ENCODE data around the gene GJA5.

The GJA5 gene

DNA sequence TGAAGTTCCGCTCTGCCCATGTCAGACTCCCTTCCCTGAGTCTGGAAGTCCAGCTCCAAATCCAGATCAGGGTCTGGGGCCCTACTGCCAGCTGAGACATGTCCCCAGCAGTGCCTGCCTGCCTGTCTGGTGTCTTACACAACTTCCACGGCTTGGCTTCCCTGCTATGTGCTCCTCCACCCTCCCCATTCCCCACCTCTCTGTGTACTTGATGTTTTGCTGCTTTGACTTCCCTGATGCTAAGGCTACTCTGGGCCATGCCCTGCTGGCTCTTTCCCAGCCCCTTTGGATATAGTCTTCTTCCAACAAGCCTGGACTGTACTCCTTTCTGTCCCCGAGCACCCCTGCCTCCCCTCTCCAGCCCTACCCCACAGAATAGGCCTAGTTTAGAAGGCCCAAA is 7.3 kb downstream of the GJA5 start:
- no peak overlapping the region for H3K4me3 ChIP-seq (ENCODE audit: low read length)
- no peak for DNase-seq (ENCODE audit: low read depth)
- TF ChIP-seq, protein P1, sequence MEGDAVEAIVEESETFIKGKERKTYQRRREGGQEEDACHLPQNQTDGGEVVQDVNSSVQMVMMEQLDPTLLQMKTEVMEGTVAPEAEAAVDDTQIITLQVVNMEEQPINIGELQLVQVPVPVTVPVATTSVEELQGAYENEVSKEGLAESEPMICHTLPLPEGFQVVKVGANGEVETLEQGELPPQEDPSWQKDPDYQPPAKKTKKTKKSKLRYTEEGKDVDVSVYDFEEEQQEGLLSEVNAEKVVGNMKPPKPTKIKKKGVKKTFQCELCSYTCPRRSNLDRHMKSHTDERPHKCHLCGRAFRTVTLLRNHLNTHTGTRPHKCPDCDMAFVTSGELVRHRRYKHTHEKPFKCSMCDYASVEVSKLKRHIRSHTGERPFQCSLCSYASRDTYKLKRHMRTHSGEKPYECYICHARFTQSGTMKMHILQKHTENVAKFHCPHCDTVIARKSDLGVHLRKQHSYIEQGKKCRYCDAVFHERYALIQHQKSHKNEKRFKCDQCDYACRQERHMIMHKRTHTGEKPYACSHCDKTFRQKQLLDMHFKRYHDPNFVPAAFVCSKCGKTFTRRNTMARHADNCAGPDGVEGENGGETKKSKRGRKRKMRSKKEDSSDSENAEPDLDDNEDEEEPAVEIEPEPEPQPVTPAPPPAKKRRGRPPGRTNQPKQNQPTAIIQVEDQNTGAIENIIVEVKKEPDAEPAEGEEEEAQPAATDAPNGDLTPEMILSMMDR (conservative IDR thresholded peaks at IDR 0.05; ENCODE audit: low read depth, low read length): no peak

DNA sequence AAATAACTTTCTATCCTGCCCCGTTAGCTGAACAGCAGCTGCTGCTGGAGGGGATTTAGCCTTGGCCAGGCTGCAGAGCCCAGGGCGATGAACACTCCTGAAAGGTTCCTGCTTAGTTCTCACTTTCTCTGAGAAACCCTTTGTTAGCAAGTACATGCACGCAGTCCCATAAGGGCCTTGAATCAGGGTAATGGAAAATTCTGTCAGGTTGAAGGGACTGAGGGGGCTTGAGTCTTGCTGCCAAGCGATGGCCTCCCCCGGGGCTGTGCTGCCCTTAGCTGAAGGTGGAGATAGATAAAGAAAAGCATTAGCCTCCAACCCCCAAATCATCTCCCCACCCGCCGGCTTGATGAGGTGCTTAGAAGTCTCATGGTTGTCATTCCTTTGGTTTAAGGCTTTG is 7.9 kb downstream of the GJA5 start:
- DNase-seq (ENCODE audit: low read depth): no peak
- TF ChIP-seq, protein P1 (conservative IDR thresholded peaks at IDR 0.05; ENCODE audit: low read depth, low read length): no peak
- H3K4me3 ChIP-seq (ENCODE audit: low read length): no peak overlapping the region

DNA sequence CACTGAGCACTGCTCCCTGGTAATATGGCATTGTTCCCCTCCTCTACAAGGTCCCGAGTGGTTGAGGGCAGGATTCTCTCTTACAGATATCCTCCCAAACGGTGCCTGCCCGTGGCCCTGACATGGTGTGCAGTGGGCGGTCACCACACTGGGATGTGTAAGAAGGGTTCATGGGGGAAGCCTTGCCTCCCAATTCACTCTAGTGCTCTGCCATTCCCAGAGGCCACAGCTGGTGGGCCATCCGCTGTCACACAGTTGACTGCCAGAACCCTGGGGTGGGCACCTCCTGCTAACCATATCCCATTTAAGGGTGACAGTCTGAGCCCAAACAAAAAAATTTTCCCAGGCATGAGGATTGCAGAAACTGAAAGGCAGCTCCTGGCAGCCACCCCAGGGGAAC is 9.1 kb downstream of the GJA5 start:
- TF ChIP-seq, protein P1 (conservative IDR thresholded peaks at IDR 0.05; ENCODE audit: low read depth, low read length): no peak
- DNase-seq (ENCODE audit: low read depth): no peak
- no peak overlapping the region for H3K4me3 ChIP-seq (ENCODE audit: low read length)

DNA sequence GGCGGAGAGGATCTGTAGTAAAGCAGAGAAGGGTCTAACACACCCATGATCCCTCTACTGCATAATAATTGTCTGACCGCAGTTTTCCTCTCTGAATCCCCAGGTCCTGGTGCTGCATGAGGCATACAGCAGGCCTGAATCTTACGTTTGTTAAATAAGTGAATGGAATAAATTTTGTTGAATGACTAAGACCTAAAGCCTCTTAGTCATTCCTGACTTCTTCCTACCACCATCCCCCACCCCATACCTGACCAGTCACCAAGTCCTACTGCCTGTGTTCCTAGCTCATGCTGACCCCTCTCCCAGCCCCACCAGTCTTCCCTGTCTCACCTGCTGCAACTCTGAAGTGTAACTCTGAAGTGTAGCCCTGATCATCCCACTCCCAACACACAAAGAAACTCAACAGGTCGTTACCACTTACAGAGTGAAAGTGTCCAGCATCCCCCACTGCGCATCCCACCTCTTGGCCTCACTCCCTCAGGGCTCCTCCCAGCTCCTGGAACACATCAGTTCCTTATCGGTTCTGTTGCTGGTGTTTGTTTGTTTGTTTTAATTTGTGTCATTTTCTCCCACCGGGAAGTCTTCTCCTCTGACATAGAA is 9.7 kb downstream of the GJA5 start:
- no peak overlapping the region for H3K4me3 ChIP-seq (ENCODE audit: low read length)
- TF ChIP-seq, protein P1 (conservative IDR thresholded peaks at IDR 0.05; ENCODE audit: low read depth, low read length): no peak
- no peak for DNase-seq (ENCODE audit: low read depth)

DNA sequence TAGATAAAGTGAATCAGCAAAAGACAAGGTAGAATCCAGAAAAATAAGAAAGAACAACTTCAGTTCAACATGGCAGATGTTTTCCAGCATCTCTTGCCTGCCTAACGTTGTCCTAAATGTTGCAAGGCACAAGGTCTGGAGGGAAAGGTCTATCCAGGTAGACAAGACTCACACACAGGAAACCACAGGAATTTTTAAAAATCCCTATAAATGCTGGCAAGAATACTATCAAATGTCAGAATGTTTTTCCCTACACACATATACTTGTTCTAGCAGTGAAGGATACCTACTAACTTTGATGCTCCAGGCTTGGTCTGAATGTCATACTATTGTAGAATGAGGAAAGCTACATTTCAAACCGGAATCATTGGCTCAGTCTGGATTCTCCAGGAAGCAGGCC is 10.6 kb downstream of the GJA5 start:
- no peak overlapping the region for H3K4me3 ChIP-seq (ENCODE audit: low read length)
- TF ChIP-seq, protein P1 (conservative IDR thresholded peaks at IDR 0.05; ENCODE audit: low read depth, low read length): no peak

DNA sequence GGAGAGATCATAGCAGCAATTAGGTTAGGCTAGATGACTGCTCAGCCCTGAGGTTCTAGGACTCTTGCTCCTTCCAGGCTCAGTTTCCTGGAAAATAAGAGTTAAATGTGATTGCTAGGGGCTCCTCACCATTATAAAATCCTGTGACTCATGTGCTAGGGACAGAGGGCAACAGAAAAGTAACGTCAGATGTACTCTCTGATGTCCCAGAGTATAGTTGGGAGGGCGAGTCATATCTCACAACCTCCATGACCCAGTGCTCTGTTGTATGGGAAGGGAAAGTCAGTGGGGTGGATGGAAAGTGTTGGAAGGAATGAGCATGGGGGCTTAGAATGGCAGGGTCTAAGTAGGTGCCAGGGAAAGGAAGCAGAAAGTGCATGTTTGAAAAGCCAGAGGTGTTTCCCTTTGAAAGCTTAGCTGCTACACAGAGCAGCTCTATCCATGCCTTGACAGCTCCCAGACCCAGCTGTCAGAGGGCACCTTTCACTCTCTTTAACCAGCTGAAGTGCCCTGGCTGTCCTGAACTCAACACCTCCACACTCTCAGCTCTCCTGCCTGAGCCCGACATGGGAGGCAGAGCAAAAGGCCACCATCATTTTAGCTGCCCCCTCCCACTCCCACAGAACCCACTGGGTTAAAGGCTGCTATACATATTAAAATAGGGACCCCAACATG is 11.6 kb downstream of the GJA5 start:
- H3K4me3 ChIP-seq (ENCODE audit: low read length): no peak overlapping the region
- DNase-seq (ENCODE audit: low read depth): no peak
- TF ChIP-seq, protein P1 (conservative IDR thresholded peaks at IDR 0.05; ENCODE audit: low read depth, low read length): no peak

More for the DNA sequence above, 10.6 kb downstream of the GJA5 start:
- DNase-seq (ENCODE audit: low read depth): no peak

DNA sequence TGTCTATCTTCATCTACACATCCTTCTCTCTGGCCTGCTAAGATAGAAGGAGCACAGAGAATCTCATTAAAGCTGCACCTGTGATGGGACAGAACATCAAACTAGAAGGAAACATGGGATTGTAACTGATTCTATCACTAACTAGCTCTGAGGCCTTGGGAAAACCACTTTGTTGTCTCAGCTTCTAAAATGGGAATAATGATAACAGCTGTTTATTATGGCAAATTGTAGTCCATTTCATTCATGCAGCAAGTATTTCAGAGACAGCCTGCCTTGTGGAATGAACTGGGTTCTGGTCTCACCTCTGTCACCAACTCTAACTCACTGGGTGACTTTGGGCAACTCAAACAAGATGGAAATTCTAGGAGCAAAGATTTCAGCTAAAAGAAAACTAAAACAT is 12.4 kb downstream of the GJA5 start:
- H3K4me3 ChIP-seq (ENCODE audit: low read length): no peak overlapping the region
- DNase-seq (ENCODE audit: low read depth): no peak
- TF ChIP-seq, protein P1 (conservative IDR thresholded peaks at IDR 0.05; ENCODE audit: low read depth, low read length): no peak
